Measurements from ENCODE around the gene NEDD4L.

NEDD4L gene

DNA sequence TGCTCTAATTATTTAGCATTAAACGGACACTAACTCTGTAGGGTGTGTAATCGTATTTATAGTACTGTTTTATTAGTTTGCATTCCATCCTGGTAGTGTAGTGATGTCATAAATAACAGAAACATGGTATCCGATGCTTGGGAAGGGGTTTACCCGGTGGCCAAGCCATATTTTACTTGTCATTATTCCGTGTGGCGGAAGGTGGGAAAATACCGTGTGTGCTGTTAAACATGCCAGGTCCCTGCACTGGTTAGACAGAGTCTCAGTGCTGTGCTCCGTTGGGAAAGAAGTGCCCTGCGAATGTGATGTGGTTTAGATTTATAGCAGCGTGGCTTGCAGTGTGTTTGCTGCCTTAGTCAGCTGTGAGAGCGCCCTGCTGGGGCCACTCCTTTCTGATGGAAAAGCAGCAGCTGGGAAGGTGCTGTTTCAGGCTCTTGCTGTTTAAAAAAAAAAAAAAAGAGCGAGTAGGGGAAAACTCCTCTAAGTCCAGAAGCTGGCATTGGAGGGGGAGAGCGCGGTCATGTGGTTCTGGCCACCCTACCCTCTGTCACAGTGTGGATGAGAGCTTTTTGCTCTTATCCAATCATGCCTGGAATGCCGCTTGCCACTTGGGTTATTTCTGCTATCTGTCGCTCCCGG lies 211.0 kb downstream of the NEDD4L start (continued):
- TF ChIP-seq ZNF785 (tag by site-specific recombination; IDR thresholded peaks at IDR 0.05) (no peak), ZNF155 (tag by site-specific recombination; IDR thresholded peaks at IDR 0.05) (no peak), ZNF623 (tag by site-specific recombination; IDR thresholded peaks at IDR 0.05) (no peak), ZNF404 (tag by site-specific recombination; IDR thresholded peaks at IDR 0.05) (no peak), ZNF138 (tag by site-specific recombination; IDR thresholded peaks at IDR 0.05; ENCODE audit: borderline replicate concordance) (no peak), KLF1 (tag by site-specific recombination; IDR thresholded peaks at IDR 0.05) (0 out of 2 replicates have a peak, but pooled peaks have one; percentile 21), ZNF157 (tag by site-specific recombination; IDR thresholded peaks at IDR 0.05) (no peak), ZFP3 (tag by site-specific recombination; IDR thresholded peaks at IDR 0.05; ENCODE audit: low read depth) (no peak), ZNF311 (tag by site-specific recombination; IDR thresholded peaks at IDR 0.05; ENCODE audit: borderline replicate concordance) (no peak), ZNF133 (tag by site-specific recombination; IDR thresholded peaks at IDR 0.05) (no peak), ZBTB7A (tag by site-specific recombination; IDR thresholded peaks at IDR 0.05; ENCODE audit: low read depth) (no peak), KLF16 (tag by site-specific recombination; IDR thresholded peaks at IDR 0.05) (0 out of 2 replicates have a peak, but pooled peaks have one; percentile 24), ZNF76 (tag by site-specific recombination; IDR thresholded peaks at IDR 0.05; ENCODE audit: borderline replicate concordance, low read depth) (no peak), ZIC2 (tag by site-specific recombination; IDR thresholded peaks at IDR 0.05) (peak; percentile 53)
- TF ChIP-seq, protein P1, sequence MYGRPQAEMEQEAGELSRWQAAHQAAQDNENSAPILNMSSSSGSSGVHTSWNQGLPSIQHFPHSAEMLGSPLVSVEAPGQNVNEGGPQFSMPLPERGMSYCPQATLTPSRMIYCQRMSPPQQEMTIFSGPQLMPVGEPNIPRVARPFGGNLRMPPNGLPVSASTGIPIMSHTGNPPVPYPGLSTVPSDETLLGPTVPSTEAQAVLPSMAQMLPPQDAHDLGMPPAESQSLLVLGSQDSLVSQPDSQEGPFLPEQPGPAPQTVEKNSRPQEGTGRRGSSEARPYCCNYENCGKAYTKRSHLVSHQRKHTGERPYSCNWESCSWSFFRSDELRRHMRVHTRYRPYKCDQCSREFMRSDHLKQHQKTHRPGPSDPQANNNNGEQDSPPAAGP (tag by site-specific recombination; IDR thresholded peaks at IDR 0.05) = no peak
- TF ChIP-seq, protein P2, sequence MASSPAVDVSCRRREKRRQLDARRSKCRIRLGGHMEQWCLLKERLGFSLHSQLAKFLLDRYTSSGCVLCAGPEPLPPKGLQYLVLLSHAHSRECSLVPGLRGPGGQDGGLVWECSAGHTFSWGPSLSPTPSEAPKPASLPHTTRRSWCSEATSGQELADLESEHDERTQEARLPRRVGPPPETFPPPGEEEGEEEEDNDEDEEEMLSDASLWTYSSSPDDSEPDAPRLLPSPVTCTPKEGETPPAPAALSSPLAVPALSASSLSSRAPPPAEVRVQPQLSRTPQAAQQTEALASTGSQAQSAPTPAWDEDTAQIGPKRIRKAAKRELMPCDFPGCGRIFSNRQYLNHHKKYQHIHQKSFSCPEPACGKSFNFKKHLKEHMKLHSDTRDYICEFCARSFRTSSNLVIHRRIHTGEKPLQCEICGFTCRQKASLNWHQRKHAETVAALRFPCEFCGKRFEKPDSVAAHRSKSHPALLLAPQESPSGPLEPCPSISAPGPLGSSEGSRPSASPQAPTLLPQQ (tag by site-specific recombination; IDR thresholded peaks at IDR 0.05) = no peak; the same call in 1 of the 2 replicates
- TF ChIP-seq, protein P3, sequence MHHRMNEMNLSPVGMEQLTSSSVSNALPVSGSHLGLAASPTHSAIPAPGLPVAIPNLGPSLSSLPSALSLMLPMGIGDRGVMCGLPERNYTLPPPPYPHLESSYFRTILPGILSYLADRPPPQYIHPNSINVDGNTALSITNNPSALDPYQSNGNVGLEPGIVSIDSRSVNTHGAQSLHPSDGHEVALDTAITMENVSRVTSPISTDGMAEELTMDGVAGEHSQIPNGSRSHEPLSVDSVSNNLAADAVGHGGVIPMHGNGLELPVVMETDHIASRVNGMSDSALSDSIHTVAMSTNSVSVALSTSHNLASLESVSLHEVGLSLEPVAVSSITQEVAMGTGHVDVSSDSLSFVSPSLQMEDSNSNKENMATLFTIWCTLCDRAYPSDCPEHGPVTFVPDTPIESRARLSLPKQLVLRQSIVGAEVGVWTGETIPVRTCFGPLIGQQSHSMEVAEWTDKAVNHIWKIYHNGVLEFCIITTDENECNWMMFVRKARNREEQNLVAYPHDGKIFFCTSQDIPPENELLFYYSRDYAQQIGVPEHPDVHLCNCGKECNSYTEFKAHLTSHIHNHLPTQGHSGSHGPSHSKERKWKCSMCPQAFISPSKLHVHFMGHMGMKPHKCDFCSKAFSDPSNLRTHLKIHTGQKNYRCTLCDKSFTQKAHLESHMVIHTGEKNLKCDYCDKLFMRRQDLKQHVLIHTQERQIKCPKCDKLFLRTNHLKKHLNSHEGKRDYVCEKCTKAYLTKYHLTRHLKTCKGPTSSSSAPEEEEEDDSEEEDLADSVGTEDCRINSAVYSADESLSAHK (tag by site-specific recombination; IDR thresholded peaks at IDR 0.05) = peak; percentile 45
- TF ChIP-seq, protein P4, sequence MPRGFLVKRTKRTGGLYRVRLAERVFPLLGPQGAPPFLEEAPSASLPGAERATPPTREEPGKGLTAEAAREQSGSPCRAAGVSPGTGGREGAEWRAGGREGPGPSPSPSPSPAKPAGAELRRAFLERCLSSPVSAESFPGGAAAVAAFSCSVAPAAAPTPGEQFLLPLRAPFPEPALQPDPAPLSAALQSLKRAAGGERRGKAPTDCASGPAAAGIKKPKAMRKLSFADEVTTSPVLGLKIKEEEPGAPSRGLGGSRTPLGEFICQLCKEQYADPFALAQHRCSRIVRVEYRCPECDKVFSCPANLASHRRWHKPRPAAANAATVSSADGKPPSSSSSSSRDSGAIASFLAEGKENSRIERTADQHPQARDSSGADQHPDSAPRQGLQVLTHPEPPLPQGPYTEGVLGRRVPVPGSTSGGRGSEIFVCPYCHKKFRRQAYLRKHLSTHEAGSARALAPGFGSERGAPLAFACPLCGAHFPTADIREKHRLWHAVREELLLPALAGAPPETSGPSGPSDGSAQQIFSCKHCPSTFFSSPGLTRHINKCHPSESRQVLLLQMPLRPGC (tag by site-specific recombination; IDR thresholded peaks at IDR 0.05) = no peak
- TF ChIP-seq, protein P5, sequence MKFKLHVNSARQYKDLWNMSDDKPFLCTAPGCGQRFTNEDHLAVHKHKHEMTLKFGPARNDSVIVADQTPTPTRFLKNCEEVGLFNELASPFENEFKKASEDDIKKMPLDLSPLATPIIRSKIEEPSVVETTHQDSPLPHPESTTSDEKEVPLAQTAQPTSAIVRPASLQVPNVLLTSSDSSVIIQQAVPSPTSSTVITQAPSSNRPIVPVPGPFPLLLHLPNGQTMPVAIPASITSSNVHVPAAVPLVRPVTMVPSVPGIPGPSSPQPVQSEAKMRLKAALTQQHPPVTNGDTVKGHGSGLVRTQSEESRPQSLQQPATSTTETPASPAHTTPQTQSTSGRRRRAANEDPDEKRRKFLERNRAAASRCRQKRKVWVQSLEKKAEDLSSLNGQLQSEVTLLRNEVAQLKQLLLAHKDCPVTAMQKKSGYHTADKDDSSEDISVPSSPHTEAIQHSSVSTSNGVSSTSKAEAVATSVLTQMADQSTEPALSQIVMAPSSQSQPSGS (tag by site-specific recombination; IDR thresholded peaks at IDR 0.05; ENCODE audit: low read depth) = peak; percentile 89
- TF ChIP-seq, protein P6, sequence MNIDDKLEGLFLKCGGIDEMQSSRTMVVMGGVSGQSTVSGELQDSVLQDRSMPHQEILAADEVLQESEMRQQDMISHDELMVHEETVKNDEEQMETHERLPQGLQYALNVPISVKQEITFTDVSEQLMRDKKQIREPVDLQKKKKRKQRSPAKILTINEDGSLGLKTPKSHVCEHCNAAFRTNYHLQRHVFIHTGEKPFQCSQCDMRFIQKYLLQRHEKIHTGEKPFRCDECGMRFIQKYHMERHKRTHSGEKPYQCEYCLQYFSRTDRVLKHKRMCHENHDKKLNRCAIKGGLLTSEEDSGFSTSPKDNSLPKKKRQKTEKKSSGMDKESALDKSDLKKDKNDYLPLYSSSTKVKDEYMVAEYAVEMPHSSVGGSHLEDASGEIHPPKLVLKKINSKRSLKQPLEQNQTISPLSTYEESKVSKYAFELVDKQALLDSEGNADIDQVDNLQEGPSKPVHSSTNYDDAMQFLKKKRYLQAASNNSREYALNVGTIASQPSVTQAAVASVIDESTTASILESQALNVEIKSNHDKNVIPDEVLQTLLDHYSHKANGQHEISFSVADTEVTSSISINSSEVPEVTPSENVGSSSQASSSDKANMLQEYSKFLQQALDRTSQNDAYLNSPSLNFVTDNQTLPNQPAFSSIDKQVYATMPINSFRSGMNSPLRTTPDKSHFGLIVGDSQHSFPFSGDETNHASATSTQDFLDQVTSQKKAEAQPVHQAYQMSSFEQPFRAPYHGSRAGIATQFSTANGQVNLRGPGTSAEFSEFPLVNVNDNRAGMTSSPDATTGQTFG (tag by site-specific recombination; IDR thresholded peaks at IDR 0.05; ENCODE audit: borderline replicate concordance) = no peak
- TF ChIP-seq, protein P7, sequence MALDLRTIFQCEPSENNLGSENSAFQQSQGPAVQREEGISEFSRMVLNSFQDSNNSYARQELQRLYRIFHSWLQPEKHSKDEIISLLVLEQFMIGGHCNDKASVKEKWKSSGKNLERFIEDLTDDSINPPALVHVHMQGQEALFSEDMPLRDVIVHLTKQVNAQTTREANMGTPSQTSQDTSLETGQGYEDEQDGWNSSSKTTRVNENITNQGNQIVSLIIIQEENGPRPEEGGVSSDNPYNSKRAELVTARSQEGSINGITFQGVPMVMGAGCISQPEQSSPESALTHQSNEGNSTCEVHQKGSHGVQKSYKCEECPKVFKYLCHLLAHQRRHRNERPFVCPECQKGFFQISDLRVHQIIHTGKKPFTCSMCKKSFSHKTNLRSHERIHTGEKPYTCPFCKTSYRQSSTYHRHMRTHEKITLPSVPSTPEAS (tag by site-specific recombination; IDR thresholded peaks at IDR 0.05) = no peak
- TF ChIP-seq, protein P8, sequence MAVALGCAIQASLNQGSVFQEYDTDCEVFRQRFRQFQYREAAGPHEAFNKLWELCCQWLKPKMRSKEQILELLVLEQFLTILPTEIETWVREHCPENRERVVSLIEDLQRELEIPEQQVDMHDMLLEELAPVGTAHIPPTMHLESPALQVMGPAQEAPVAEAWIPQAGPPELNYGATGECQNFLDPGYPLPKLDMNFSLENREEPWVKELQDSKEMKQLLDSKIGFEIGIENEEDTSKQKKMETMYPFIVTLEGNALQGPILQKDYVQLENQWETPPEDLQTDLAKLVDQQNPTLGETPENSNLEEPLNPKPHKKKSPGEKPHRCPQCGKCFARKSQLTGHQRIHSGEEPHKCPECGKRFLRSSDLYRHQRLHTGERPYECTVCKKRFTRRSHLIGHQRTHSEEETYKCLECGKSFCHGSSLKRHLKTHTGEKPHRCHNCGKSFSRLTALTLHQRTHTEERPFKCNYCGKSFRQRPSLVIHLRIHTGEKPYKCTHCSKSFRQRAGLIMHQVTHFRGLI (tag by site-specific recombination; IDR thresholded peaks at IDR 0.05) = no peak
